Spleen (tissue), 11 donors: ENCODE measurements around the gene GRB10. TPM values are rescaled to one million over a fixed set of nuclear protein-coding genes. Genes with fewer than 3 reads are reported as not detected.

Experiments
- DNase-seq: peaks from one replicate; pipeline ENCODE4 v3.0.0-alpha.2; 2020
- H3K27ac ChIP-seq, 8 donors: fragments of 200-600 bp; sonication (generic) in 7 of 8; 1 replicate in 4 of 8; 2 replicates in 4 of 8; pipeline versions ENCODE4 v1.5.0 to v1.8.0; 2016 to 2021; ENCODE audit warnings: inconsistent platforms in 4 of 8, mild to moderate bottlenecking in 4 of 8, moderate library complexity in 1 of 8
- H3K27me3 ChIP-seq, 7 donors: fragments of 200-600 bp; sonication (generic) in 6 of 7; replicated peaks in 1 of 7; 1 replicate in 4 of 7; 2 replicates in 3 of 7; pipeline versions ENCODE4 v1.5.0 to v1.8.0; 2016 to 2021; ENCODE audit warnings: inconsistent platforms in 3 of 7, mild to moderate bottlenecking in 1 of 7
- H3K36me3 ChIP-seq, 6 donors: fragments of 200-600 bp; sonication (generic) in 5 of 6; 1 replicate in 4 of 6; 2 replicates in 2 of 6; pipeline versions ENCODE4 v1.5.0 to v1.8.0; 2016 to 2021; ENCODE audit warnings: inconsistent platforms in 2 of 6
- H3K4me1 ChIP-seq, 6 donors: fragments of 200-600 bp; sonication (generic) in 5 of 6; 1 replicate in 3 of 6; 2 replicates in 3 of 6; pipeline versions ENCODE4 v1.5.0 to v1.8.0; 2016 to 2021; ENCODE audit warnings: inconsistent platforms in 3 of 6
- H3K4me3 ChIP-seq, 8 donors: fragments of 200-600 bp; sonication (generic) in 7 of 8; 1 replicate in 4 of 8; 2 replicates in 4 of 8; pipeline versions ENCODE4 v1.5.0 to v1.8.0; 2016 to 2021; ENCODE audit warnings: inconsistent platforms in 4 of 8, mild to moderate bottlenecking in 4 of 8, moderate library complexity in 2 of 8
- H3K9me3 ChIP-seq, 8 donors: fragments of 200-600 bp; sonication (generic) in 7 of 8; 1 replicate in 4 of 8; 2 replicates in 4 of 8; pipeline versions ENCODE4 v1.5.0 to v1.8.0; 2016 to 2021; ENCODE audit warnings: inconsistent platforms in 4 of 8
- CTCF ChIP-seq, 11 experiments: fragments of 200-600 bp in 7 of 11; fragments of 450-650 bp in 4 of 11; sonication (generic) in 4 of 11; IDR thresholded peaks in 8 of 11; conservative IDR thresholded peaks in 3 of 11; 1 replicate in 7 of 11; 2 replicates in 4 of 11; pipeline versions ENCODE4 v1.4.0 to v1.8.0; 2016 to 2021; ENCODE audit warnings: antibody characterized with exemption in 11 of 11, inconsistent platforms in 4 of 11, mild to moderate bottlenecking in 1 of 11
- POLR2A ChIP-seq, 3 donors: fragments of 450-650 bp; IDR thresholded peaks; one replicate each; pipeline ENCODE4 v1.5.1; 2017; ENCODE audit warnings: antibody characterized with exemption in 3 of 3, mild to moderate bottlenecking in 1 of 3
- POLR2AphosphoS5 ChIP-seq, 3 donors: sonication (generic); formaldehyde crosslinking; IDR thresholded peaks; one replicate each; pipeline ENCODE4 v1.5.1; 2017; ENCODE audit warnings: antibody characterized with exemption in 3 of 3
- WGBS, 5 donors: extraction: QIAGEN DNeasy Blood & Tissue Kit in 3 of 5; methylation state at CpG; one replicate each; pipeline versions ENCODE4 v1.1.5 to v1.1.7; 2013 to 2018; 5-methylcytosine and 5-hydroxymethylcytosine counted together
- intact Hi-C: fragments of 100-400 bp; cut with DNase I; formaldehyde crosslinking; loops from one replicate; pipeline ENCODE4 v1.15.0; 2023; ENCODE audit warnings: low total_unique reads
- polyA plus RNA-seq, 3 donors: library from polyadenylated mRNA; stranded (reverse); fragments of 200-250 nt; gene quantifications; one replicate each; pipeline ENCODE4 v1.2.1, GENCODE V29; 2013
- total RNA-seq, 7 donors: library from RNA; depleted of rRNA in 3 of 7; stranded (reverse); fragments of >200 nt in 3 of 7; fragmentation: NEBNext Ultra II Directional in 4 of 7; extraction: Animal tissue kit (Norgen Biotek cat#: 25700) in 4 of 7; gene quantifications; one replicate each; pipeline versions ENCODE4 v1.1.0 to v1.2.1, GENCODE V29; 2016 to 2021
- donor health status: healthy with polysubstance abuse.
- donor health status: DM: no; HTN: no; CAD: no; lungs with moderate emphysema.
- donor health status: DM: no; HTN: no; CAD: no.
- donor health status: Bipolar disorder and iron deficiency.
- donor health status: healthy.
- donor health status: DM: no; HTN: no; CAD: no.
- donor health status: DM: yes; HTN: yes; CAD: no.

Gene GRB10
- total and polyA plus RNA-seq, 10 donors = 11.3 to 159 (median 115) TPM

- Histone ChIP-seq H3K9me3 (no peaks in the 10 kb centered on the region), H3K27ac (no peak overlapping the region), H3K36me3 (peaks cover 0 to 34% (median 9%) of the 10 kb centered on the region in 6 donors), H3K27me3 (no peaks in the 10 kb centered on the region), H3K4me3 (no peak overlapping the region), H3K4me1 (peaks cover 0 to 41% (median 18%) of the 10 kb centered on the region in 6 donors)
- intact Hi-C loops = loop anchor here (10.0 kb wide), 1 partner anchor 212 kb away; no protein-coding TSS in a partner anchor
- 74 to 88% (median 76%) methylated on average over 13 of the region's 13 CpGs for WGBS, 5 donors
- TF ChIP-seq POLR2AphosphoS5 (IDR thresholded peaks at IDR 0.05) = no peak
- TF ChIP-seq POLR2A (IDR thresholded peaks at IDR 0.05) = no peak
- no peak for TF ChIP-seq CTCF (IDR thresholded peaks at IDR 0.05 in 8 of 11, conservative IDR thresholded peaks at IDR 0.05 in 3 of 11)
- no peak for DNase-seq
Observed at GRCh38 chr7:50676740-50677637, 105.7 kb downstream of the GRB10 start.

GRCh38 chr7:50676079-50676478 is 106.6 kb downstream of the GRB10 start:
- no peak overlapping the region for H3K4me3 ChIP-seq
- H3K27me3 ChIP-seq = no peaks in the 10 kb centered on the region
- no peak overlapping the region for H3K27ac ChIP-seq
- H3K9me3 ChIP-seq = no peaks in the 10 kb centered on the region
- no peak for DNase-seq
- intact Hi-C loops = loop anchor here (10.0 kb wide), 1 partner anchor 211 kb away; no protein-coding TSS in a partner anchor
- whole genome bisulfite sequencing, 5 donors = 49 to 66% (median 59%) methylated on average over 5 of the region's 5 CpGs
- H3K4me1 ChIP-seq = peaks cover 0 to 32% (median 13%) of the 10 kb centered on the region in 6 donors
- no peak for TF ChIP-seq POLR2A (IDR thresholded peaks at IDR 0.05)
- no peak for TF ChIP-seq POLR2AphosphoS5 (IDR thresholded peaks at IDR 0.05)
- TF ChIP-seq CTCF (IDR thresholded peaks at IDR 0.05 in 8 of 11, conservative IDR thresholded peaks at IDR 0.05 in 3 of 11) = no peak
- H3K36me3 ChIP-seq = peaks cover 0 to 43% (median 9%) of the 10 kb centered on the region in 6 donors

GRCh38 chr7:50674896-50675835 is 107.5 kb downstream of the GRB10 start:
- Histone ChIP-seq H3K4me1 (peaks cover 0 to 29% (median 12%) of the 10 kb centered on the region in 6 donors), H3K27me3 (no peaks in the 10 kb centered on the region), H3K36me3 (peaks cover 0 to 44% (median 9%) of the 10 kb centered on the region in 6 donors), H3K27ac (no peak overlapping the region), H3K4me3 (no peak overlapping the region), H3K9me3 (no peaks in the 10 kb centered on the region)
- intact Hi-C loops = loop anchor here (10.0 kb wide), 1 partner anchor 210 kb away; no protein-coding TSS in a partner anchor
- 85 to 89% (median 86%) methylated on average over 11 of the region's 11 CpGs for WGBS, 5 donors
- TF ChIP-seq POLR2A (IDR thresholded peaks at IDR 0.05) = no peak
- TF ChIP-seq CTCF (IDR thresholded peaks at IDR 0.05 in 8 of 11, conservative IDR thresholded peaks at IDR 0.05 in 3 of 11) = no peak
- TF ChIP-seq POLR2AphosphoS5 (IDR thresholded peaks at IDR 0.05) = no peak
- DNase-seq = no peak
